Measurements from ENCODE around the gene LHX6.

GRCh38 chr9:122274055-122274454 lies 45.3 kb upstream of the LHX6 start:
- TF ChIP-seq CTCF (conservative IDR thresholded peaks at IDR 0.05; ENCODE audit: low read depth, low read length), result no peak
- no peak for TF ChIP-seq POLR2A (IDR thresholded peaks at IDR 0.05; ENCODE audit: low read depth, low read length)
- no peak for TF ChIP-seq FOS (IDR thresholded peaks at IDR 0.05; ENCODE audit: low read depth, low read length)
- TF ChIP-seq BHLHE40 (IDR thresholded peaks at IDR 0.05; ENCODE audit: low read depth, low read length), result no peak
- TF ChIP-seq CHD1 (IDR thresholded peaks at IDR 0.05; ENCODE audit: low read depth, low read length), result no peak
- TF ChIP-seq SMC3 (IDR thresholded peaks at IDR 0.05; ENCODE audit: low read depth, low read length), result no peak
